ENCODE data around the gene CSNK1G2.

GRCh38 chr19:1920644-1921043, 20.3 kb upstream of the CSNK1G2 start:
- no peak for TF ChIP-seq CTCF (IDR thresholded peaks at IDR 0.05)
- TF ChIP-seq POLR2A (IDR thresholded peaks at IDR 0.05): no peak
- TF ChIP-seq POLR2AphosphoS5 (IDR thresholded peaks at IDR 0.05): no peak
